ENCODE measurements around the gene MGAT5B. TPM values are rescaled to one million over a fixed set of nuclear protein-coding genes. Genes with fewer than 3 reads are reported as not detected.

Gene MGAT5B
- total and polyA plus RNA-seq, 2 donors (not counting 1 experiment from before 2014, with no cell fraction given) = 0.15 to 37.8 TPM

DNA sequence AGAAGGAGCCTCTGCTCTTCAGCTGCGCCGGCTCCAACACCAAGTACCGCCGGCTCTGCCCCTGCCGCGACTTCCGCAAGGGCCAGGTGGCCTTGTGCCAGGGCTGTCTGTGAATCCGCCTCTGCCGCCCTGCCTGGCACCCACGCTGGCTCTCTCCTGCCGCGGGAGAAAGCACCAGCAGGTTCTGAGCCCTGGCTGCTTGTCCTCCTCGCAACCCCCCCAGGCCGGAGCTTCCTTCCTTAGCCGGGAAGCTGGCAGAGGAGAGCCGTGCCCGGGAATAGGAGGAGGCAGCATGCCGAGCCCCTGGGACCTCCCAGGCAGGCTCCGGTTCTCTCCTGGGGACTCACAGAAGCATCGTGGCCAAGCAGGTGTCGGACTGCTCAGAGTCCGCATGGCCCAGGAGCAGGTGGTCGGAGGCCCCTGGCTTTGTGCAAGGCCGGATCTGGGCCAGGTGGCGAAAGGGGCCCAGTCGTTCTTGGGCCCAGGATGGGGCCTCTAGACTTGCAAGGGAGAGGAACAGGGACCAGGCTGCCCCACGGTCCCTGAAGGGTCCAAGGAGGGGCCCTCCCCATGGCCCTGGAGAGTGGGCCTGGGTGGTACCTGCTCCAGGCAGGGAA is 80.6 kb downstream of the MGAT5B start:
- ChIA-PET POLR2A (no interaction called here), CTCF (no interaction called here)
- H3K4me3 ChIP-seq (ENCODE audit: control extremely low read depth in 1 of 5, extremely low read depth in 1 of 5, insufficient read depth in 1 of 5, low read depth in 2 of 5, low read length in 4 of 5) = no peak overlapping the region
- no peaks in the 10 kb centered on the region for H4K20me1 ChIP-seq (ENCODE audit: control insufficient read depth, insufficient read depth, low read length, poor library complexity, severe bottlenecking)
- no peaks in the 10 kb centered on the region for H3K9me3 ChIP-seq (ENCODE audit: control extremely low read depth in 1 of 3, control insufficient read depth in 2 of 3, insufficient read depth in 1 of 3, low read length in 2 of 3)
- intact Hi-C loops (cut with micrococcal nuclease) = no loop called here
- H3K27ac ChIP-seq (ENCODE audit: low read length in 2 of 2) = no peak overlapping the region
- H3K4me2 ChIP-seq (replicated peaks; ENCODE audit: low read depth, low read length, poor library complexity, severe bottlenecking) = no peak overlapping the region
- TF ChIP-seq EZH2 (IDR thresholded peaks at IDR 0.05; ENCODE audit: borderline replicate concordance, insufficient read depth, low read depth, low read length, poor library complexity, severe bottlenecking) = no peak
- TF ChIP-seq, protein P1, sequence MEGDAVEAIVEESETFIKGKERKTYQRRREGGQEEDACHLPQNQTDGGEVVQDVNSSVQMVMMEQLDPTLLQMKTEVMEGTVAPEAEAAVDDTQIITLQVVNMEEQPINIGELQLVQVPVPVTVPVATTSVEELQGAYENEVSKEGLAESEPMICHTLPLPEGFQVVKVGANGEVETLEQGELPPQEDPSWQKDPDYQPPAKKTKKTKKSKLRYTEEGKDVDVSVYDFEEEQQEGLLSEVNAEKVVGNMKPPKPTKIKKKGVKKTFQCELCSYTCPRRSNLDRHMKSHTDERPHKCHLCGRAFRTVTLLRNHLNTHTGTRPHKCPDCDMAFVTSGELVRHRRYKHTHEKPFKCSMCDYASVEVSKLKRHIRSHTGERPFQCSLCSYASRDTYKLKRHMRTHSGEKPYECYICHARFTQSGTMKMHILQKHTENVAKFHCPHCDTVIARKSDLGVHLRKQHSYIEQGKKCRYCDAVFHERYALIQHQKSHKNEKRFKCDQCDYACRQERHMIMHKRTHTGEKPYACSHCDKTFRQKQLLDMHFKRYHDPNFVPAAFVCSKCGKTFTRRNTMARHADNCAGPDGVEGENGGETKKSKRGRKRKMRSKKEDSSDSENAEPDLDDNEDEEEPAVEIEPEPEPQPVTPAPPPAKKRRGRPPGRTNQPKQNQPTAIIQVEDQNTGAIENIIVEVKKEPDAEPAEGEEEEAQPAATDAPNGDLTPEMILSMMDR (IDR thresholded peaks at IDR 0.05) = no peak
- no peak overlapping the region for H3K4me3 Mint-ChIP-seq
- H3K36me3 ChIP-seq (replicated peaks in 1 of 2; ENCODE audit: control extremely low read depth in 1 of 2, control insufficient read depth in 1 of 2, extremely low read depth in 1 of 2, insufficient read depth in 2 of 2, low read length in 1 of 2) = no peaks in the 10 kb centered on the region
- no peaks in the 10 kb centered on the region for H3K9me3 Mint-ChIP-seq (ENCODE audit: insufficient read depth)
- H2AFZ ChIP-seq (ENCODE audit: insufficient read depth, low read depth, low read length, poor library complexity, severe bottlenecking) = no peak overlapping the region
- no peaks in the 10 kb centered on the region for H3K4me1 ChIP-seq (ENCODE audit: control insufficient read depth in 2 of 2, insufficient read depth in 2 of 2, low read length in 2 of 2)
- H3K27ac Mint-ChIP-seq = no peak overlapping the region
- ATAC-seq (ENCODE audit: low read depth) (no peak), DNase-seq (no peak)
- no peaks in the 10 kb centered on the region for H3K79me2 ChIP-seq (ENCODE audit: control insufficient read depth, insufficient read depth, low read length)
- H3K27me3 Mint-ChIP-seq = peaks cover 4% of the 10 kb centered on the region
- no peak overlapping the region for H3K9ac ChIP-seq (ENCODE audit: low read length)
- 92% methylated on average over 27 of the region's 27 CpGs for WGBS (ENCODE audit: insufficient coverage)
- no peaks in the 10 kb centered on the region for H3K27me3 ChIP-seq (replicated peaks in 1 of 4; ENCODE audit: control extremely low read depth in 1 of 4, control insufficient read depth in 3 of 4, insufficient read depth in 4 of 4, low read length in 3 of 4)
- no peaks in the 10 kb centered on the region for H3K4me1 Mint-ChIP-seq

DNA sequence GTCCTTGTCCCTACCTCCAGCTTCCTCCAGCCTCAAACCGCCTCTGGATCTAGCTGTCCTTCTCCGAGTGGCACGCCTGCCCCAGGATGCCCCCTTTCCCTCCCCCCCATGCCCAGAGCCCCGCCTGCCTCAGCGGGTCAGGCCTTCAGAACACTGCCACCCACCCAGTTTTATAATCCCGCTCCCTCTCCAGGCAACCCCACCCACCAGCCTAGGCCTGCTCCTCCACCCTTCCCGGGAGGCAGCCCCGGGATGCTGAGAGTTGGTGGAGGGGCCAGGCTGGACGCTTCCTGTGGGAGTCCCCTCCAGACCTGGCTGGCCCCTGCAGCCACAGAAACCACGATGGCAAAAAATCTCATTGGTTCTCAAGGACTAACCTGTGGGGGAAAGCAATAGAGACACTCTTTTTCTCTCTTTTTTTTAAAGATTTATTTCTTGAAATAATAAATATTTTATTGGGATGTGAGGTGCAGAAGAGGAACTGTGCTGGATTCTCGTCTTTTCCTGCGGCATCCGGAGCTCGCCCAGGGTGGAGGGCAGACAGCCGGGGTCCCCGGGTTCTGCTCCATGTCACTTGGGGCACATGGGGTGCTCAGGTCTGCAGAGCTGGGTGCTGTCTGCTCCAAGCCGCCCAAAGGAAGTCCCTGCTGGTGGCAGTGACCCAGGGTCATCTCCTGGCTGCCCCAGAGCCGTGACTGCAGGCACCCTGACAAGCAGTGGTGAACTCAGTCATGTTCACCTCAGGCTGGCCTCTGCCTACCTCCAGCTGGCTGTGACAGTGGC is 81.9 kb downstream of the MGAT5B start:
- no peak overlapping the region for H2AFZ ChIP-seq (ENCODE audit: insufficient read depth, low read depth, low read length, poor library complexity, severe bottlenecking)
- no peaks in the 10 kb centered on the region for H3K4me1 ChIP-seq (ENCODE audit: control insufficient read depth in 2 of 2, insufficient read depth in 2 of 2, low read length in 2 of 2)
- no peak overlapping the region for H3K9ac ChIP-seq (ENCODE audit: low read length)
- H3K4me2 ChIP-seq (replicated peaks; ENCODE audit: low read depth, low read length, poor library complexity, severe bottlenecking) = no peak overlapping the region
- no peak for ATAC-seq (ENCODE audit: low read depth)
- WGBS (ENCODE audit: insufficient coverage) = 91% methylated on average over 15 of the region's 18 CpGs
- H3K36me3 ChIP-seq (replicated peaks in 1 of 2; ENCODE audit: control extremely low read depth in 1 of 2, control insufficient read depth in 1 of 2, extremely low read depth in 1 of 2, insufficient read depth in 2 of 2, low read length in 1 of 2) = no peaks in the 10 kb centered on the region
- peaks cover 4% of the 10 kb centered on the region for H3K27me3 Mint-ChIP-seq
- H3K27ac Mint-ChIP-seq = no peak overlapping the region
- H3K9me3 ChIP-seq (ENCODE audit: control extremely low read depth in 1 of 3, control insufficient read depth in 2 of 3, insufficient read depth in 1 of 3, low read length in 2 of 3) = peaks cover 0 to under 1% (median 0%) of the 10 kb centered on the region in 3 donors
- H3K9me3 Mint-ChIP-seq (ENCODE audit: insufficient read depth) = no peaks in the 10 kb centered on the region
- no peaks in the 10 kb centered on the region for H3K4me1 Mint-ChIP-seq
- H3K4me3 Mint-ChIP-seq = no peak overlapping the region
- H3K27ac ChIP-seq (ENCODE audit: low read length in 2 of 2) = no peak overlapping the region
- H4K20me1 ChIP-seq (ENCODE audit: control insufficient read depth, insufficient read depth, low read length, poor library complexity, severe bottlenecking) = no peaks in the 10 kb centered on the region
- no peak for DNase-seq
- no peak for TF ChIP-seq EZH2 (IDR thresholded peaks at IDR 0.05; ENCODE audit: borderline replicate concordance, insufficient read depth, low read depth, low read length, poor library complexity, severe bottlenecking)
- TF ChIP-seq, protein P1 (IDR thresholded peaks at IDR 0.05) = no peak
- H3K27me3 ChIP-seq (replicated peaks in 1 of 4; ENCODE audit: control extremely low read depth in 1 of 4, control insufficient read depth in 3 of 4, insufficient read depth in 4 of 4, low read length in 3 of 4) = no peaks in the 10 kb centered on the region
- ChIA-PET POLR2A (interaction anchor here (0.7 kb wide), 1 partner anchor 22 kb away, joined by 6 read pairs; no protein-coding TSS in a partner anchor), CTCF (no interaction called here)
- H3K4me3 ChIP-seq (ENCODE audit: control extremely low read depth in 1 of 5, extremely low read depth in 1 of 5, insufficient read depth in 1 of 5, low read depth in 2 of 5, low read length in 4 of 5) = no peak overlapping the region
- intact Hi-C loops (cut with micrococcal nuclease) = loop anchor here (10.0 kb wide), 1 partner anchor 105 kb away; no protein-coding TSS in a partner anchor
- no peaks in the 10 kb centered on the region for H3K79me2 ChIP-seq (ENCODE audit: control insufficient read depth, insufficient read depth, low read length)

Data from B cell (primary cell).